ENCODE data around the gene SRGAP3. TPM values are rescaled to one million over a fixed set of nuclear protein-coding genes. Genes with fewer than 3 reads are reported as not detected.

The SRGAP3 gene
- total RNA-seq, 1 experiment from 2014 or later = 17.9 TPM

DNA sequence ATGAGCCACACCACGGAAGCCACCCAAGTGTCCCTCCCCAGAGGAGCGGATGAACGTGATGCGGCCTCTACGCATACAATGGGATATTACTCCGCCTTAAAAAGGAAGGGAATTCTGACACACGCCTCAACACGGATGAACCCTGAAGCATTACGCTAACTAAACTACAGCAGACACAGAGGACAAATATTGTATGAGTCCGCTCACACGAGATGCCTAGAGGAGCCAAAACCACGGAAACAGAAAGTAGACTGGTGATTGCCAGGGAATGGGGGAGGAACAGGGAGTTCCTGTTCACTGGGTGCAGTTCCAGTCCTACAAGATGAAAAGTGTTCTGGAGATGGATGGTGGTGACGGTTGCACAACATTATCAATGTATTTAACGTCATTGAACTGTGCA lies 32.7 kb downstream of the SRGAP3 start:
- no peak for DNase-seq (ENCODE audit: low spot score)
- H3K27ac Mint-ChIP-seq = no peak overlapping the region
- ATAC-seq = no peak
- CTCF ChIA-PET = no interaction called here
- no peaks in the 10 kb centered on the region for H3K36me3 Mint-ChIP-seq
- no peak overlapping the region for H3K4me3 Mint-ChIP-seq
- POLR2A ChIA-PET = no interaction called here
- H3K9me3 Mint-ChIP-seq = no peaks in the 10 kb centered on the region
- no peak for TF ChIP-seq ZNF512 (CRISPR knock-in tag; IDR thresholded peaks at IDR 0.05; ENCODE audit: borderline replicate concordance)
- TF ChIP-seq TCF7 (CRISPR knock-in tag; IDR thresholded peaks at IDR 0.05; ENCODE audit: low read depth) = no peak
- no peak for TF ChIP-seq EMX1 (CRISPR knock-in tag; IDR thresholded peaks at IDR 0.05)
- no peak for TF ChIP-seq JAZF1 (CRISPR knock-in tag; IDR thresholded peaks at IDR 0.05)
- no peak for TF ChIP-seq KAT7 (CRISPR knock-in tag; IDR thresholded peaks at IDR 0.05; ENCODE audit: borderline replicate concordance)
- peaks cover 10% of the 10 kb centered on the region for H3K4me1 Mint-ChIP-seq
- H3K27me3 Mint-ChIP-seq (ENCODE audit: low read depth) = no peaks in the 10 kb centered on the region

GRCh38 chr3:9214599-9214998 lies 34.8 kb downstream of the SRGAP3 start:
- CTCF ChIA-PET = interaction anchor here (1.4 kb wide), 1 partner anchor 136 kb away, joined by 3 read pairs; no protein-coding TSS in a partner anchor
- H3K36me3 Mint-ChIP-seq = no peaks in the 10 kb centered on the region
- peaks cover 5% of the 10 kb centered on the region for H3K9me3 Mint-ChIP-seq
- TF ChIP-seq TCF7 (CRISPR knock-in tag; IDR thresholded peaks at IDR 0.05; ENCODE audit: low read depth) = no peak
- TF ChIP-seq ZNF138 (CRISPR knock-in tag; conservative IDR thresholded peaks at IDR 0.05) = no peak
- TF ChIP-seq ZBTB21 (CRISPR knock-in tag; IDR thresholded peaks at IDR 0.05; ENCODE audit: borderline replicate concordance) = no peak
- no peak for TF ChIP-seq FOXJ3 (CRISPR knock-in tag; IDR thresholded peaks at IDR 0.05; ENCODE audit: borderline replicate concordance)
- TF ChIP-seq, protein P1, sequence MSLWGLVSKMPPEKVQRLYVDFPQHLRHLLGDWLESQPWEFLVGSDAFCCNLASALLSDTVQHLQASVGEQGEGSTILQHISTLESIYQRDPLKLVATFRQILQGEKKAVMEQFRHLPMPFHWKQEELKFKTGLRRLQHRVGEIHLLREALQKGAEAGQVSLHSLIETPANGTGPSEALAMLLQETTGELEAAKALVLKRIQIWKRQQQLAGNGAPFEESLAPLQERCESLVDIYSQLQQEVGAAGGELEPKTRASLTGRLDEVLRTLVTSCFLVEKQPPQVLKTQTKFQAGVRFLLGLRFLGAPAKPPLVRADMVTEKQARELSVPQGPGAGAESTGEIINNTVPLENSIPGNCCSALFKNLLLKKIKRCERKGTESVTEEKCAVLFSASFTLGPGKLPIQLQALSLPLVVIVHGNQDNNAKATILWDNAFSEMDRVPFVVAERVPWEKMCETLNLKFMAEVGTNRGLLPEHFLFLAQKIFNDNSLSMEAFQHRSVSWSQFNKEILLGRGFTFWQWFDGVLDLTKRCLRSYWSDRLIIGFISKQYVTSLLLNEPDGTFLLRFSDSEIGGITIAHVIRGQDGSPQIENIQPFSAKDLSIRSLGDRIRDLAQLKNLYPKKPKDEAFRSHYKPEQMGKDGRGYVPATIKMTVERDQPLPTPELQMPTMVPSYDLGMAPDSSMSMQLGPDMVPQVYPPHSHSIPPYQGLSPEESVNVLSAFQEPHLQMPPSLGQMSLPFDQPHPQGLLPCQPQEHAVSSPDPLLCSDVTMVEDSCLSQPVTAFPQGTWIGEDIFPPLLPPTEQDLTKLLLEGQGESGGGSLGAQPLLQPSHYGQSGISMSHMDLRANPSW (CRISPR knock-in tag; conservative IDR thresholded peaks at IDR 0.05; ENCODE audit: low read depth) = no peak
- no peak for TF ChIP-seq FOXK1 (CRISPR knock-in tag; IDR thresholded peaks at IDR 0.05)
- H3K4me1 Mint-ChIP-seq = peaks cover 7% of the 10 kb centered on the region
- ATAC-seq (no peak), DNase-seq (ENCODE audit: low spot score) (no peak)
- no peak overlapping the region for H3K27ac Mint-ChIP-seq
- no peak overlapping the region for H3K4me3 Mint-ChIP-seq
- H3K27me3 Mint-ChIP-seq (ENCODE audit: low read depth) = no peaks in the 10 kb centered on the region
- POLR2A ChIA-PET = no interaction called here

- no peak for DNase-seq (ENCODE audit: low spot score)
- TF ChIP-seq NR3C1 (CRISPR knock-in tag; conservative IDR thresholded peaks at IDR 0.05; ENCODE audit: low read depth) (no peak), SMAD3 (CRISPR knock-in tag; IDR thresholded peaks at IDR 0.05; ENCODE audit: borderline replicate concordance) (no peak), NFATC4 (CRISPR knock-in tag; IDR thresholded peaks at IDR 0.05) (no peak), USF2 (CRISPR knock-in tag; IDR thresholded peaks at IDR 0.05) (no peak), NR2C2 (CRISPR knock-in tag; IDR thresholded peaks at IDR 0.05) (no peak), AFF4 (CRISPR knock-in tag; IDR thresholded peaks at IDR 0.05; ENCODE audit: borderline replicate concordance) (no peak), FOXJ3 (CRISPR knock-in tag; IDR thresholded peaks at IDR 0.05; ENCODE audit: borderline replicate concordance) (no peak), SP1 (CRISPR knock-in tag; conservative IDR thresholded peaks at IDR 0.05) (no peak), ZNF416 (CRISPR knock-in tag; IDR thresholded peaks at IDR 0.05) (no peak), HMGA2 (CRISPR knock-in tag; IDR thresholded peaks at IDR 0.05) (no peak)
- TF ChIP-seq, protein P1 (CRISPR knock-in tag; conservative IDR thresholded peaks at IDR 0.05; ENCODE audit: low read depth) = no peak
- Mint-ChIP-seq H3K9me3 (peaks cover 6% of the 10 kb centered on the region), H3K27me3 (ENCODE audit: low read depth) (no peaks in the 10 kb centered on the region), H3K4me3 (no peak overlapping the region), H3K36me3 (no peaks in the 10 kb centered on the region), H3K4me1 (peaks cover 7% of the 10 kb centered on the region), H3K27ac (no peak overlapping the region)
- ATAC-seq = no peak
- ChIA-PET POLR2A (no interaction called here), CTCF (interaction anchor here (1.4 kb wide), 1 partner anchor 136 kb away, joined by 3 read pairs; no protein-coding TSS in a partner anchor)
Observed at GRCh38 chr3:9214185-9214584, 35.3 kb downstream of the SRGAP3 start.

Data from WTC11 (cell line).